ENCODE measurements around the gene MTUS2. TPM values are rescaled to one million over a fixed set of nuclear protein-coding genes. Genes with fewer than 3 reads are reported as not detected.

Gene MTUS2
- total RNA-seq, 5 donors from 2014 or later (not counting 1 experiment from before 2014, with no cell fraction given), result 0.05 to 0.28 (median 0.12) TPM

- H3K27ac Mint-ChIP-seq, result no peak overlapping the region
- POLR2A ChIA-PET, result interaction anchor here in 1 of 2 donors (0.7 kb wide), 1 partner anchor 1071 kb away, joined by 3 read pairs; no protein-coding TSS in a partner anchor
- H3K4me1 Mint-ChIP-seq, result no peaks in the 10 kb centered on the region
- H3K9me3 Mint-ChIP-seq, result no peaks in the 10 kb centered on the region
- CTCF ChIA-PET, result no interaction called here
- WGBS (ENCODE audit: insufficient coverage), result 82% methylated on average over 5 of the region's 6 CpGs
- Histone ChIP-seq H3K36me3 (ENCODE audit: control insufficient read depth in 2 of 2, extremely low read depth in 1 of 2, insufficient read depth in 1 of 2, low read length in 1 of 2) (no peaks in the 10 kb centered on the region), H3K27me3 (replicated peaks in 1 of 2; ENCODE audit: control insufficient read depth in 2 of 2, extremely low read depth in 1 of 2, insufficient read depth in 2 of 2, low read length in 1 of 2) (peaks cover 0 to 5% of the 10 kb centered on the region in 2 experiments), H3K27ac (ENCODE audit: low read length) (no peak overlapping the region), H3K4me1 (ENCODE audit: control insufficient read depth in 1 of 2, extremely low read depth in 1 of 2, insufficient read depth in 2 of 2, low read length in 2 of 2) (no peaks in the 10 kb centered on the region), H3K9me3 (no peaks in the 10 kb centered on the region), H3K4me3 (ENCODE audit: control insufficient read depth in 1 of 2, extremely low read depth in 1 of 2, low read length in 1 of 2) (no peak overlapping the region)
- DNase-seq (peak in 1 of 35 experiments; percentile 4), ATAC-seq (replicated peaks in 1 of 4) (no peak)
- H3K27me3 Mint-ChIP-seq, result peaks cover 20 to 32% of the 10 kb centered on the region in 2 donors
- H3K4me3 Mint-ChIP-seq, result no peak overlapping the region
- no peaks in the 10 kb centered on the region for H3K36me3 Mint-ChIP-seq
Observed at GRCh38 chr13:29454931-29455481, 634.9 kb downstream of the MTUS2 start.

GRCh38 chr13:29456419-29456818 lies 636.3 kb downstream of the MTUS2 start:
- ChIA-PET CTCF (no interaction called here), POLR2A (no interaction called here)
- H3K4me3 ChIP-seq (ENCODE audit: control insufficient read depth in 1 of 2, extremely low read depth in 1 of 2, low read length in 1 of 2), result no peak overlapping the region
- Mint-ChIP-seq H3K36me3 (no peaks in the 10 kb centered on the region), H3K4me1 (no peaks in the 10 kb centered on the region), H3K27me3 (peaks cover 25 to 35% of the 10 kb centered on the region in 2 donors), H3K9me3 (no peaks in the 10 kb centered on the region), H3K27ac (no peak overlapping the region), H3K4me3 (no peak overlapping the region)
- ATAC-seq (replicated peaks in 1 of 4), result no peak
- DNase-seq, result no peak
- no peaks in the 10 kb centered on the region for H3K4me1 ChIP-seq (ENCODE audit: control insufficient read depth in 1 of 2, extremely low read depth in 1 of 2, insufficient read depth in 2 of 2, low read length in 2 of 2)
- no peaks in the 10 kb centered on the region for H3K36me3 ChIP-seq (ENCODE audit: control insufficient read depth in 2 of 2, extremely low read depth in 1 of 2, insufficient read depth in 1 of 2, low read length in 1 of 2)
- peaks cover 0 to 5% of the 10 kb centered on the region in 2 experiments for H3K27me3 ChIP-seq (replicated peaks in 1 of 2; ENCODE audit: control insufficient read depth in 2 of 2, extremely low read depth in 1 of 2, insufficient read depth in 2 of 2, low read length in 1 of 2)
- 0% methylated on average over 1 of the region's 1 CpG for WGBS (ENCODE audit: insufficient coverage)
- no peak overlapping the region for H3K27ac ChIP-seq (ENCODE audit: low read length)
- no peaks in the 10 kb centered on the region for H3K9me3 ChIP-seq

GRCh38 chr13:29457299-29457698 lies 637.2 kb downstream of the MTUS2 start:
- Histone ChIP-seq H3K36me3 (ENCODE audit: control insufficient read depth in 2 of 2, extremely low read depth in 1 of 2, insufficient read depth in 1 of 2, low read length in 1 of 2) (no peaks in the 10 kb centered on the region), H3K27ac (ENCODE audit: low read length) (no peak overlapping the region), H3K9me3 (no peaks in the 10 kb centered on the region), H3K4me1 (ENCODE audit: control insufficient read depth in 1 of 2, extremely low read depth in 1 of 2, insufficient read depth in 2 of 2, low read length in 2 of 2) (no peaks in the 10 kb centered on the region), H3K4me3 (ENCODE audit: control insufficient read depth in 1 of 2, extremely low read depth in 1 of 2, low read length in 1 of 2) (no peak overlapping the region), H3K27me3 (replicated peaks in 1 of 2; ENCODE audit: control insufficient read depth in 2 of 2, extremely low read depth in 1 of 2, insufficient read depth in 2 of 2, low read length in 1 of 2) (peaks cover 0 to 5% of the 10 kb centered on the region in 2 experiments)
- ChIA-PET POLR2A (no interaction called here), CTCF (no interaction called here)
- H3K36me3 Mint-ChIP-seq, result no peaks in the 10 kb centered on the region
- H3K27ac Mint-ChIP-seq, result no peak overlapping the region
- H3K4me1 Mint-ChIP-seq, result no peaks in the 10 kb centered on the region
- no peak overlapping the region for H3K4me3 Mint-ChIP-seq
- DNase-seq, result no peak
- H3K27me3 Mint-ChIP-seq, result peaks cover 25 to 35% of the 10 kb centered on the region in 2 donors
- ATAC-seq (replicated peaks in 1 of 4), result no peak
- H3K9me3 Mint-ChIP-seq, result no peaks in the 10 kb centered on the region

- WGBS (ENCODE audit: insufficient coverage), result no CpG with 5 or more reads among the region's 1 CpG
- no peak overlapping the region for H3K4me3 ChIP-seq (ENCODE audit: control insufficient read depth in 1 of 2, extremely low read depth in 1 of 2, low read length in 1 of 2)
- H3K27me3 ChIP-seq (replicated peaks in 1 of 2; ENCODE audit: control insufficient read depth in 2 of 2, extremely low read depth in 1 of 2, insufficient read depth in 2 of 2, low read length in 1 of 2), result peaks cover 0 to 6% of the 10 kb centered on the region in 2 experiments
- no peaks in the 10 kb centered on the region for H3K9me3 Mint-ChIP-seq
- peaks cover 22 to 31% of the 10 kb centered on the region in 2 donors for H3K27me3 Mint-ChIP-seq
- H3K4me3 Mint-ChIP-seq, result no peak overlapping the region
- ChIA-PET CTCF (no interaction called here), POLR2A (no interaction called here)
- no peaks in the 10 kb centered on the region for H3K9me3 ChIP-seq
- H3K36me3 ChIP-seq (ENCODE audit: control insufficient read depth in 2 of 2, extremely low read depth in 1 of 2, insufficient read depth in 1 of 2, low read length in 1 of 2), result no peaks in the 10 kb centered on the region
- no peak overlapping the region for H3K27ac Mint-ChIP-seq
- H3K4me1 Mint-ChIP-seq, result no peaks in the 10 kb centered on the region
- no peak for ATAC-seq (replicated peaks in 1 of 4)
- no peaks in the 10 kb centered on the region for H3K36me3 Mint-ChIP-seq
- no peak overlapping the region for H3K27ac ChIP-seq (ENCODE audit: low read length)
- H3K4me1 ChIP-seq (ENCODE audit: control insufficient read depth in 1 of 2, extremely low read depth in 1 of 2, insufficient read depth in 2 of 2, low read length in 2 of 2), result no peaks in the 10 kb centered on the region
- no peak for DNase-seq
Observed at GRCh38 chr13:29458419-29458818, 638.3 kb downstream of the MTUS2 start.

- 83% methylated on average over 2 of the region's 2 CpGs for WGBS (ENCODE audit: insufficient coverage)
- Mint-ChIP-seq H3K9me3 (no peaks in the 10 kb centered on the region), H3K4me1 (no peaks in the 10 kb centered on the region), H3K27me3 (peaks cover 18 to 25% of the 10 kb centered on the region in 2 donors), H3K27ac (no peak overlapping the region), H3K4me3 (no peak overlapping the region), H3K36me3 (no peaks in the 10 kb centered on the region)
- DNase-seq, result no peak
- POLR2A ChIA-PET, result no interaction called here
- Histone ChIP-seq H3K36me3 (ENCODE audit: control insufficient read depth in 2 of 2, extremely low read depth in 1 of 2, insufficient read depth in 1 of 2, low read length in 1 of 2) (no peaks in the 10 kb centered on the region), H3K27me3 (replicated peaks in 1 of 2; ENCODE audit: control insufficient read depth in 2 of 2, extremely low read depth in 1 of 2, insufficient read depth in 2 of 2, low read length in 1 of 2) (peaks cover 0 to 15% of the 10 kb centered on the region in 2 experiments), H3K27ac (ENCODE audit: low read length) (no peak overlapping the region), H3K4me3 (ENCODE audit: control insufficient read depth in 1 of 2, extremely low read depth in 1 of 2, low read length in 1 of 2) (no peak overlapping the region), H3K4me1 (ENCODE audit: control insufficient read depth in 1 of 2, extremely low read depth in 1 of 2, insufficient read depth in 2 of 2, low read length in 2 of 2) (no peaks in the 10 kb centered on the region), H3K9me3 (no peaks in the 10 kb centered on the region)
- no peak for ATAC-seq (replicated peaks in 1 of 4)
- CTCF ChIA-PET, result no interaction called here
Observed at GRCh38 chr13:29459813-29460355, 639.7 kb downstream of the MTUS2 start.

GRCh38 chr13:29464105-29464679 lies 644.1 kb downstream of the MTUS2 start:
- DNase-seq (no peak), ATAC-seq (replicated peaks in 1 of 4) (no peak)
- no peaks in the 10 kb centered on the region for H3K4me1 ChIP-seq (ENCODE audit: control insufficient read depth in 1 of 2, extremely low read depth in 1 of 2, insufficient read depth in 2 of 2, low read length in 2 of 2)
- ChIA-PET CTCF (no interaction called here), POLR2A (no interaction called here)
- Mint-ChIP-seq H3K4me1 (no peaks in the 10 kb centered on the region), H3K9me3 (no peaks in the 10 kb centered on the region), H3K4me3 (no peak overlapping the region), H3K36me3 (no peaks in the 10 kb centered on the region), H3K27me3 (peaks cover 11 to 14% of the 10 kb centered on the region in 2 donors), H3K27ac (no peak overlapping the region)
- H3K9me3 ChIP-seq, result no peaks in the 10 kb centered on the region
- H3K27me3 ChIP-seq (replicated peaks in 1 of 2; ENCODE audit: control insufficient read depth in 2 of 2, extremely low read depth in 1 of 2, insufficient read depth in 2 of 2, low read length in 1 of 2), result peaks cover 0 to 17% of the 10 kb centered on the region in 2 experiments
- no peak overlapping the region for H3K27ac ChIP-seq (ENCODE audit: low read length)
- 83% methylated on average over 4 of the region's 4 CpGs for WGBS (ENCODE audit: insufficient coverage)
- H3K36me3 ChIP-seq (ENCODE audit: control insufficient read depth in 2 of 2, extremely low read depth in 1 of 2, insufficient read depth in 1 of 2, low read length in 1 of 2), result no peaks in the 10 kb centered on the region
- no peak overlapping the region for H3K4me3 ChIP-seq (ENCODE audit: control insufficient read depth in 1 of 2, extremely low read depth in 1 of 2, low read length in 1 of 2)

Measured in T-cell (primary cell).